Measurements from ENCODE around the gene VSX2.
"Not testable (repeated sequence)": the region's sequence is repeated elsewhere in the genome, so short reads cannot be mapped to it uniquely, and the experiment has no call there.

The VSX2 gene

GRCh38 chr14:74260525-74261233 lies 21.4 kb downstream of the VSX2 start:
- no peak for FAIRE-seq

- FAIRE-seq: no peak
Measured at GRCh38 chr14:74261288-74261687, 22.0 kb downstream of the VSX2 start.

GRCh38 chr14:74262076-74262475 lies 22.8 kb downstream of the VSX2 start:
- no peak for FAIRE-seq

- FAIRE-seq: no peak
Measured at GRCh38 chr14:74263181-74263580, 23.9 kb downstream of the VSX2 start.

- FAIRE-seq: no peak
Measured at GRCh38 chr14:74263921-74264320, 24.7 kb downstream of the VSX2 start.

- FAIRE-seq: no peak
Measured at GRCh38 chr14:74265301-74265965, 26.2 kb downstream of the VSX2 start.

GRCh38 chr14:74267588-74267987 lies 28.3 kb downstream of the VSX2 start:
- FAIRE-seq: no peak

- FAIRE-seq: not testable (repeated sequence)
Measured at GRCh38 chr14:74270382-74271177, 31.3 kb downstream of the VSX2 start.

GRCh38 chr14:74271365-74271764 lies 32.1 kb downstream of the VSX2 start:
- FAIRE-seq: no peak

- no peak for FAIRE-seq
Measured at GRCh38 chr14:74275241-74275841, 36.1 kb downstream of the VSX2 start.

- no peak for FAIRE-seq
Measured at GRCh38 chr14:74278080-74278479, 38.8 kb downstream of the VSX2 start.

GRCh38 chr14:74281069-74281468 lies 41.8 kb downstream of the VSX2 start:
- FAIRE-seq: no peak

- FAIRE-seq: no peak
Measured at GRCh38 chr14:74286736-74287135, 47.5 kb downstream of the VSX2 start.

- no peak for FAIRE-seq
Measured at GRCh38 chr14:74289801-74290200, 50.6 kb downstream of the VSX2 start.

GRCh38 chr14:74290415-74290814 lies 51.2 kb downstream of the VSX2 start:
- no peak for FAIRE-seq

GRCh38 chr14:74292061-74292460 lies 52.8 kb downstream of the VSX2 start:
- no peak for FAIRE-seq

- FAIRE-seq: no peak
Measured at GRCh38 chr14:74293606-74294005, 54.4 kb downstream of the VSX2 start.

GRCh38 chr14:74296037-74296467 lies 56.8 kb downstream of the VSX2 start:
- no peak for FAIRE-seq

- FAIRE-seq: no peak
Measured at GRCh38 chr14:74297986-74298385, 58.7 kb downstream of the VSX2 start.

GRCh38 chr14:74299061-74299545 lies 59.9 kb downstream of the VSX2 start:
- FAIRE-seq: no peak

- no peak for FAIRE-seq
Measured at GRCh38 chr14:74301594-74302151, 62.4 kb downstream of the VSX2 start.

GRCh38 chr14:74302152-74302628 lies 62.9 kb downstream of the VSX2 start:
- no peak for FAIRE-seq
